Activated naive CD8-positive, alpha-beta T cell treated with anti-CD3 and anti-CD28 coated beads, Interleukin-2, amount 50 U/mL, for 24 hours (primary cell): ENCODE data around the gene ABLIM1.
A peak's percentile ranks its signal among the peaks of the same experiment; 100 is the strongest.

Experiments
- ATAC-seq: fragments of 150-1000 bp; cut with Tn5 transposase; one replicate; pipeline ENCODE4 v1.10.0; 2021
- DNase-seq: peaks from one replicate; pipeline ENCODE4 v3.0.0; 2021
- H3K27ac Mint-ChIP-seq: one replicate; pipeline ENCODE4 v1.8.0; 2021; ENCODE audit warnings: mild to moderate bottlenecking, mixed read lengths
- H3K27me3 Mint-ChIP-seq: one replicate; pipeline ENCODE4 v1.8.0; 2021; ENCODE audit warnings: mixed read lengths
- H3K36me3 Mint-ChIP-seq: one replicate; pipeline ENCODE4 v1.8.0; 2021; ENCODE audit warnings: low read depth, mixed read lengths
- H3K4me1 Mint-ChIP-seq: one replicate; pipeline ENCODE4 v1.8.0; 2021; ENCODE audit warnings: mixed read lengths
- H3K4me3 Mint-ChIP-seq: one replicate; pipeline ENCODE4 v1.8.0; 2021; ENCODE audit warnings: mild to moderate bottlenecking, moderate library complexity, mixed read lengths
- H3K9me3 Mint-ChIP-seq: one replicate; pipeline ENCODE4 v1.8.0; 2021; ENCODE audit warnings: mixed read lengths

ABLIM1 gene

DNA sequence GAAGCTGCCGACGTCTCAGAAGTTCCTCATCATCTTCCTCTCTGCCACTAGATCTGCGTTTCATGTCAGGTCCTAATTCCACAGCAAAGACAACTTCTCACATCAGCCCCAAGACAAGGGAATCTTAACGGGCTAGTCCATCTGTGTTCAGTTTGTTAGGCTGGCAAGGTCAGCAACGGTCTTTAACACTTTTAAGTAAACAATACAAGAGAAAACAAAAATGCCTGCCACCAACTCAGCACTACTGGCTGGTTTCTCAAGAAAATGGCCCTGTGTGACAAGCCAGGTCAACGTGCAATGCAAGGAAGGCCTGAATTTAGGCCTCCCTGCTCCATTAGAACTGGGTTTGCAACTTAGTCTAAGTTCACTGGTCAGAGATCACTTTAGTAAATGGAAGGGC, 212.7 kb downstream of the ABLIM1 start:
- ATAC-seq (no peak), DNase-seq (no peak)
- Mint-ChIP-seq H3K4me1 (no peaks in the 10 kb centered on the region), H3K27me3 (no peaks in the 10 kb centered on the region), H3K9me3 (no peaks in the 10 kb centered on the region), H3K36me3 (peaks cover 23% of the 10 kb centered on the region), H3K27ac (no peak overlapping the region), H3K4me3 (no peak overlapping the region)

DNA sequence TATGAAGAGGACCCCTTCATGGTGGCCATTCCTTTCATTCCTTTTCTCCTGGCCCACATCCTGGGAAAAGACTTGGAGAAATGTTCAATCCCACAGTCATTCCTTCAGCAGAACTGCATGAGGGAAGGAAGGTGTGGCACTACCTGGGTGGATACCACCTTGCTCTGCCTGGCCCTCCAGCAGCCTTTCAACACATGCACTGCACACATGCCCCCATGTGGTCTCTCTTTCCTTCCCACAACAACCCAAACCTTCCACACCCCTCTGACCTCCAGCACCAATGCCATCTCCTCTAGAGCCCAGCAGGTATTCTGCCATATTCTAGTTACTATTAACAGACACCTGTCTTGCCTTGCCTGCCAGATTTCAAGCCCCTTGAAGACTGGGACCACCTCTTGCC, 213.3 kb downstream of the ABLIM1 start:
- Mint-ChIP-seq H3K4me3 (no peak overlapping the region), H3K27ac (no peak overlapping the region)

DNA sequence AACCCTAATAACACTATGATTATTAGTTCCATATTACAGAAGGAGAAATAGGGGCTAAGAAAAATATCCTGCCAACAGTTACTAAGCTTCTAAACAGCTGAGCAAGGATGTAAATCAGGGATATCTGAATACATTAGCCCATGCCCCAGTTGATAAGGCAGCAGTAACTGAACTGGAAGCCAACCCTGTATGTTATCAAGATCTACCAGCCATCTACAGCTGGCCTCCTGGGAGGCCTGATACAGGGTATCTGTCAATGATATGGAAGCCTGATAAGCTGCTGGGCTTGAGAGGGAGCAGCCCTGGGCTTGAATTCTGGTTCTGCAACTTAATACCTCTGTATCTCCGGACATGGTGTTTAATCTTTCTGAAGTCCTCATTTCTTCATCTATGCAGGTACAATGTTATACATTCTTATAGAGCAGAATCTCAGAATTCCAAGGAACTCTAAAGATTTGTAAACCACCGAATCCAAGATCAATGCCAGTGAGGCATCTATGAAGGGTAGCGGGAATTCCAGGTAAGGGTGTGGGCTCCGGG, 215.9 kb downstream of the ABLIM1 start:
- Mint-ChIP-seq H3K27me3 (no peaks in the 10 kb centered on the region), H3K9me3 (no peaks in the 10 kb centered on the region), H3K27ac (no peak overlapping the region), H3K36me3 (peaks cover 39% of the 10 kb centered on the region), H3K4me3 (no peak overlapping the region), H3K4me1 (no peaks in the 10 kb centered on the region)
- no peak for DNase-seq
- ATAC-seq, result no peak

More for the DNA sequence above, 213.3 kb downstream of the ABLIM1 start:
- Mint-ChIP-seq H3K4me1 (no peaks in the 10 kb centered on the region), H3K36me3 (peaks cover 25% of the 10 kb centered on the region), H3K9me3 (no peaks in the 10 kb centered on the region), H3K27me3 (no peaks in the 10 kb centered on the region)
- ATAC-seq, result no peak
- no peak for DNase-seq

DNA sequence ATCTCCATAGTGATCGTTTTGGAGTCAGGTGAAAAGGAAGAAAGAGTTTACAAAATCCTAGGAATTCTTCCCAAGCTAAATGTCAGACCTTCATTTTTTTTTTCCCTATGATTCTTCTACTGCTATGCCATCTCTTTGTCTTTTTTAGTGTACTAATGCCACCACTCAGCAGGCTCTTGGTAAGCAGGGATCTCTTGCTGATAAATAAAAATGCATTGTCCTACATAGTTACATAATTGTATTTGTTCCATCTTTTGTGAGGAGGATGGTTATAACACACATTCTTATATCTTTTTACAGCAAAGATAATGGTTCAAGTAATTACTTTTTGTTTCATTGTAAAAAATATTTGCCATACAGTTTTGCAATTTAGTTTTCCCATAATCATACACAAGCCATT, 217.0 kb downstream of the ABLIM1 start:
- no peak overlapping the region for H3K27ac Mint-ChIP-seq
- no peak for ATAC-seq

DNA sequence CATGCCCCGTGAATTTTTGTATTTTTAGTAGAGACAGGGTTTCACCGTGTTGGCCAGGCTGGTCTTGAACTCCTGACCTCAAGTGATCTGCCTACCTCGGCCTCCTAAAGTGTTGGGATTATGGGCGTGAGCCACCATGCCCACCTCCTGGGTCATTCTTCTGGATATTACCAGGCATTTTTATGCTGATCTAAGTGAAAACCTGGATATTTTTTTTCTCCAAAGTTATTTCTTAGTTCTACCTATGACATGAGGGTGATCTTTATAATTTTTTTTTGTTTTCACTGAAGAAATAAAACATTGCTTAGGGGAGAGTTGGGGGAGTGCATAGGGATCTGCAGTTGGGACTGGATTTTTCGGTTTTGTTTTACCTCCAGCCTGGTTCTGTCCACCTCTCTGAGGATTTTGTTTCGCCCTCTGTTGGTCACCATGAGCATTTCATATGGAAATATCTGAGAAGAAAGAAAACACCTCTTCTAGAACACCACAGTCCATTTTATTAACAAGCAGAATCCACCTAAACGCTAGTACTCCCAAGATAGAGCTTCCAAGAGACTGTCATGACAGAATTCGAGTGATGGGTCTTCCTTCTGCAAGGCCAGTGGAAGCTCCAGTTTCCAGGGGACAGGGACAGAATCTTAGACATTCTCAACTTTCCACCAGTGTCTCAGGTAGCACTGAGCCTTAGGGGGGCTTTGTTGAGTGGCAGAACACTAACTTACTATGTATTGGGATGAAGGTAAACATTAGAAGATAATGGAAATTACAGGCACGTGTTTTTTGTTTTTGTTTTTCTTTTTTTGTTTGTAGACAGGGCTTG, 220.4 kb downstream of the ABLIM1 start:
- H3K9me3 Mint-ChIP-seq, result no peaks in the 10 kb centered on the region
- H3K27ac Mint-ChIP-seq, result no peak overlapping the region
- peaks cover 49% of the 10 kb centered on the region for H3K36me3 Mint-ChIP-seq
- DNase-seq (no peak), ATAC-seq (no peak)
- no peaks in the 10 kb centered on the region for H3K27me3 Mint-ChIP-seq
- H3K4me3 Mint-ChIP-seq, result no peak overlapping the region
- H3K4me1 Mint-ChIP-seq, result no peaks in the 10 kb centered on the region

More for the DNA sequence above, 217.0 kb downstream of the ABLIM1 start:
- Mint-ChIP-seq H3K36me3 (peaks cover 41% of the 10 kb centered on the region), H3K27me3 (no peaks in the 10 kb centered on the region), H3K9me3 (no peaks in the 10 kb centered on the region), H3K4me3 (no peak overlapping the region), H3K4me1 (no peaks in the 10 kb centered on the region)
- DNase-seq, result no peak

DNA sequence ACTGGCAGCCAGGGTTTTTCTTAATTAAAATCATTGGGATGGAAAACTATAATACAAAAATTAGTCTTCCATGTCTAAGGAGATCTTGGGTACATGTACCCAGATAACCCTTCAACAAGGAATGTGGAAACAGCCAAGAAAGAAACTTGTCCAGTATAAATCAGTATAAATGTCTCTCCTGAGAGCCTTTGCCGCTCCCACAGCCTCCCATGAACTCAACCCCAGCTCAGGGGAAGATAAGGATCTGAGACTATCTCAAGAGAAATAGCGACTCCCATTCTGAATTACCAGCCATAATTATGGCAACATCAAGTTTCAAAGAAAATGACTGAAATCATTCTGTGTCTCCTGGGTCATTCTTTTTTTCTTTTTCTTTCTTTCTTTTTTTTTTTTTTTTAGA, 221.1 kb downstream of the ABLIM1 start:
- no peak for DNase-seq
- H3K4me3 Mint-ChIP-seq, result no peak overlapping the region
- peaks cover 47% of the 10 kb centered on the region for H3K36me3 Mint-ChIP-seq
- no peak for ATAC-seq
- no peaks in the 10 kb centered on the region for H3K9me3 Mint-ChIP-seq
- no peaks in the 10 kb centered on the region for H3K27me3 Mint-ChIP-seq
- no peaks in the 10 kb centered on the region for H3K4me1 Mint-ChIP-seq
- H3K27ac Mint-ChIP-seq, result no peak overlapping the region

DNA sequence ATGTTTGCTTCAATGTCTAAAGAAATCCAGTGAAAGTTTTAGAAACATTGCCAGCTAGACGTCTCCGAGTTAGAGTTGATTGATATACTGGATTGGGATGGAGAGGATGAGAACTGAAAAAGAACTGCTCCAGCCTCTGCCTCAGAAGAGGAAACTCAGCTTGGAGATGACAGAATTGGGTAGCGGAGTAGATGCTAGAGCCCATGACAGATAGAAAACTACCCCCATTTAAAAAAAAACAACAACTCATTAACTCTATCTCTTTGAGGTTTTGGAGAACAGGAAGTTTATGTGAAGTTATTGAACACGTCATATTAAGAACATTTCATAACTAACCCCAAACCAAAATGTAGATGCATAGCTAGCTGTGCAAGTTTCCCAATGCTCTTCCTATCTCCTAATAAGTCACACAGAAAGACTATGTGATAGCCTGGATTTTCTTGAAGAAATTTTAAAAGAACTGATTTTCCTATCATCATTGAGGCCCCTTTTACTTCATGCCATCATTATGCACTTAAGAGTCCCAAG, 225.4 kb downstream of the ABLIM1 start:
- no peaks in the 10 kb centered on the region for H3K9me3 Mint-ChIP-seq
- H3K4me3 Mint-ChIP-seq, result no peak overlapping the region
- no peak for DNase-seq
- no peak overlapping the region for H3K27ac Mint-ChIP-seq
- no peak for ATAC-seq
- no peaks in the 10 kb centered on the region for H3K4me1 Mint-ChIP-seq
- H3K36me3 Mint-ChIP-seq, result peaks cover 21% of the 10 kb centered on the region
- no peaks in the 10 kb centered on the region for H3K27me3 Mint-ChIP-seq

DNA sequence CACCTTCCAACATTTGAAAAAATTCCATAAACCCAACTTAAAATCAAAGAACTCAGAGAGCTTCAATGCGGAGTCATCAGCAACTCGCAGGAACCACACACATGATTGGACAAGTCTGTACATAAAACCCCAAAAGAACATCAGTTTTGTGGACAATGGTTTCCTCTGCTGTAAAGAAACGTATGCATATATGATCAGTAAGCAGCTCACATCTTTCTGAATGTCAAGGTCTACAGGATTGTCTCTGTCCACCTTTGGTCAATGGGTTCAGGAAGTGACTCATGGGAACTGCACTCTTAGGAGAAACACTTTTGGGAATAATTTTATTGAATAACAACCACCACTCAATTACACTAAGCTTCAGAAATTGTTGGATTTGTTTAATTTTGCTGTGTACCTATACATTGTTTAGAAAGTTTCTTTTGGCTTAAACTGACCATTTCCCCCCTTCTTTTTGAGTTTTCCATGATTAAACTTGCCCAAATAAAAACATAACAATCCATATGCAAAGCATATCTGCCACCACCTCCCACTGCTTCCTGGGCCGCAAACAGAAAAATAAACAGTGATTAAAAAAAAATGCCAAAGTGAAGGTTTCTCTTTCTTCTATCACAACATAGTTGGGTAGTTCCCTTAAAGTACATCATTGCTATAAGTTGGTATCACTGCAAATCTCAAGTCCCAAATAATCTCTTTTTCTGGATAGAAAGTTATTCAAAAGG, 226.5 kb downstream of the ABLIM1 start:
- Mint-ChIP-seq H3K4me1 (no peaks in the 10 kb centered on the region), H3K36me3 (peaks cover 18% of the 10 kb centered on the region), H3K9me3 (no peaks in the 10 kb centered on the region), H3K27me3 (no peaks in the 10 kb centered on the region), H3K4me3 (no peak overlapping the region), H3K27ac (no peak overlapping the region)
- no peak for ATAC-seq
- DNase-seq, result no peak

DNA sequence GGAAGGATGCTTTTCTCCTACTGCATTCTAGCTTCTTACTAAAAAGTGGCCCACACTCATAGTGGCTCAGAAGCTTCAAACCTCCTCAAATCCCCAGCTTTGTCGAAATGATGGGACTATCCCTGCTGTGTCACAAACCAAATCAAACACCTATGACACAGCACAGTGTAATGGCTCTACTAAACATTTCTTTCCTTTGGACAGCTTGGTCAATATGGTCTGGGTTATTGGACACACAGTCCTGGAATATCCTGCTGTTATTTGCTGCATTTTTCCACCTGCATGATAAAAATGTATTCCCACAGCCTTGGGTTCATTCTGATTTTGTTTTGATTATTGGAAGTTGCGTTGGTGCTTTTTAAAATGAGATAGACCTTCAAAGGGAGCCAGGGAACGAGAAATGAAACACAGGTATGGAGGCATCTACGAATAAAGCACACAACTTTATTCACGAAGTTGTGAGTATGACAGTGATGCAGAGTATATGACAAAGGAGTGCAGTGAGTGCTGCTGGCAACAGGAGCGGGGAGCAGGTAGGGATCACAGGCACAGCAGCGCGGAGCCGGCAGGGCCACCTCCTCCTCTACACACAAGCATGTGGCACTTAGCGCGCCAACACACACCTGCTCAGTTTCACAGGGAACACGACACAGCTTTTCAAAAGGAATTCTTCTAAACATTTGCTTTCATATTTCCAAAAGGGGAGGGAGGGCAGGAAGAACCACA, 227.2 kb downstream of the ABLIM1 start:
- Mint-ChIP-seq H3K36me3 (peaks cover 15% of the 10 kb centered on the region), H3K27ac (no peak overlapping the region)

DNA sequence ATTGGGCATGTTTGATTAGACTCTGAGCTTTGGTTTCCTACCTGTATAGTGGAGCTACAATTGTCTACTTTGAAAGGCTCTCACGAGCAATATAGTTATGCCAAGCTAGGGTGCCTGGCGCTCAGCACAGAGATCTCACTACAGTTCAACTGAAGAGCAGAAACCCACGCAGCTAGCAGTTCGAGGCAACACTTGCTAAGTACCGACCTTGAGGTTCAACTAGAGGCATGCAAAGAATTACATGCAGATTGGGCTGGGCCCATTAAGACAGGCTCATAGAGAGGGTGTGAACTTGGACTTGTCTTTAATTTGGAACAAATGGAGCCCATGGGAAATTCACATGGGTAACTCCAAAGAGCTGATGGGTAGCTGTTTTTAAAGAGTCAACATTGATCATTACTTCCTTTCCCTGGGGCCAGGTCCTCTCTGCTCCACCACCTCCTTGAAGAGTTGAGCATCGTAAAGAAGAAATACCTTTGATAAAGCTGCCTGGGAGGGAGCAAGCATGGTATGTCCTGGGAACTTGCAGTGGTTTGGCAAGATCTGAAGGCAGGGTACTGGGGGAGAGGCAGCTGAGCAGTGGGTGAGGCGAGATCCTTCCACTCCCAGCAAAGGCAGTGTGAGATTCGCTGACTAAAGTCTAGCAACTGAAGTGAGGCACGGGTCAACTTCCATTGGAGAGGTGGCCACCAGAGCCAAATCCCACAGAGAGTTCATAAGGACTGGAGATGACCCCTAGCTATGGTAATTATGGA, 228.3 kb downstream of the ABLIM1 start:
- peak overlapping the region; percentile 1 for H3K27ac Mint-ChIP-seq
- H3K27me3 Mint-ChIP-seq, result no peaks in the 10 kb centered on the region
- peaks cover 11% of the 10 kb centered on the region for H3K36me3 Mint-ChIP-seq

More for the DNA sequence above, 227.2 kb downstream of the ABLIM1 start:
- Mint-ChIP-seq H3K9me3 (no peaks in the 10 kb centered on the region), H3K27me3 (no peaks in the 10 kb centered on the region), H3K4me3 (no peak overlapping the region), H3K4me1 (no peaks in the 10 kb centered on the region)
- DNase-seq, result no peak
- ATAC-seq, result no peak

DNA sequence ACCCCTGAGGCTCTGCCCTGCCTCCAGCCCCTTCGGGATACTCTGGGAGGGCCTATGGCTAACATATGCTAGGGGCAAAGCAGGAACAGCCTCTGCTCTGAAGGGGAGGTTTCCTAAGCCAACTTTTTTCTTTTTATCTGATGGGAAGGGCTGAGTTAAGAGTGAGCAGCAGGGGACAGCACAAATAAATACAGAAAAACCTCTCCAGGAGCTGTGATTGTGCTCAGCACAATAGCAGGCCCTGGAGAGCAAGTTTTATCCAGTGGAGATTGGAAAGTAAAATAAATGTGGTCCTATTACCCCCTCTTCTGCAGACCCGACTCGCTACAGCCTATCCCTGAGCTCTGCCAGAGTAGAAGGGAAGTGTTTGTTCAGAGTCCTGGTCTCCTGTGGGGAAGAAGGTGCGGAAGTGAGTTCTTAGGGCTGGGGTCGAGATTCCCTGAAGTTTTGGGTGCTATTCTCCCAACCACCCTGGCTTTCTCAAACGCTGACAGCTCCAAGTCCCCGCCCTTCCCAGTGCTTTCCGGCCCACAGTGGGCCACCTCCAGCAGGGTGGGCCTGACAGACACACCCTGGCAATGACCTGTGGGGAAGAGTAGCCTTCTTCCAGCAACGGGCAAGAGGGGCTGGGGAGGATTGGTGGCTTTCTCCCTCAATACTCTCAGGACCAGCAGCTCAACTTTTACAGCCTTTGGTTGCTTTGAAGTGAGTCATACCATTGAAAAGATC, 230.8 kb downstream of the ABLIM1 start:
- ATAC-seq, result no peak
- no peak overlapping the region for H3K27ac Mint-ChIP-seq
- no peaks in the 10 kb centered on the region for H3K27me3 Mint-ChIP-seq
- DNase-seq, result no peak
- no peaks in the 10 kb centered on the region for H3K4me1 Mint-ChIP-seq
- no peaks in the 10 kb centered on the region for H3K9me3 Mint-ChIP-seq
- H3K36me3 Mint-ChIP-seq, result peaks cover 6% of the 10 kb centered on the region
- H3K4me3 Mint-ChIP-seq, result no peak overlapping the region

More for the DNA sequence above, 228.3 kb downstream of the ABLIM1 start:
- Mint-ChIP-seq H3K4me3 (no peak overlapping the region), H3K9me3 (no peaks in the 10 kb centered on the region), H3K4me1 (no peaks in the 10 kb centered on the region)
- ATAC-seq (no peak), DNase-seq (no peak)

DNA sequence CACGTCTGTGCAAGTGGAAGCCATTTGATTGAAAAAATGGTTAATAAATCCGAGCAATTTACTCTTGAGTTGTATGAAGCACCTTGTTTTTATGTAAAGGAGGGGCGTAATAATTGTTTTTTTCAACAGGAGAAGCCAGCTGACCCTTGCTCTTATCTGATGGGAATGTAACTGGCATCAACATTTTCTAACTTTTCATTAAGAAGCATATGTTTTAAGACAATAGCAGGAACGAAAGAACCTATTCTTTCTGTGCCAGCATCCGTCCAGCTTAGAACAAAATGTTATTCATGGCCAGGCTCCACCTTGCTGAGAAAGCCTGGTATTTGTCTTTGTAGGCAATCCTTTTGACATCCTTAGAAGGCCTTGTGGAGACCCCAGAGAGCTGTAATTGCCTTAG, 231.6 kb downstream of the ABLIM1 start:
- peaks cover 6% of the 10 kb centered on the region for H3K36me3 Mint-ChIP-seq

DNA sequence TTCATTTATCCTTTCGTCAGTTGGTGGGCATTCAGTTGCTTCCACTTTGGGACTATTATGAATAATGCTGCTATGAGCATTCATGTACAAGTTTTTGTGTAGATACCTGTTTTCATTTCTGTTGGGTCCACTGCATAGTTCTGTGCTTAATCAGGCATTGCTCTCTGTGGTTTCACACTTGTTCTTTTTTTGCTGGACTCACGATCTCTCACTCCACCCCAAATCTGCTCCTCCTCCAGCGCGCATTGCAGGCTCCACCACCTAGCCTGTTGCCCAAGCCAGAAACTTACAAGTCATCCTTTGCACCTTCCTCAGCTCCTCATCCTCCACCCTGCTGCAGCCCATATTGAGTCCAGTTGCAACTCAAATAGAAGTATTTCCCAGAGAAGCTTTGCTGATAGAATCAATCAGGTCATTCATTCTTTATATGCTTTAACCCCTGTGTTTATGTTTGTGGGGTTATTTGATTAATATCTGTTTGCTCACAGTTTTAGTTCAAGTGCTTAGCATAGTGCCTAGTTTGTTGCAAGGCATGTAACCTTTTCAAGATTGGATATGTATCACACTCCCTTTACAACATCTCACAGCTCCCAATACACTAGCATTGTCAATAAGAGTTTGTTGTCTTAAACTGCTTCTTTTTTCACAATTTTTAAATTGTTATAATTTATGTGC, 237.1 kb downstream of the ABLIM1 start:
- Mint-ChIP-seq H3K9me3 (no peaks in the 10 kb centered on the region), H3K36me3 (no peaks in the 10 kb centered on the region), H3K4me1 (peaks cover 3% of the 10 kb centered on the region), H3K27me3 (peaks cover 15% of the 10 kb centered on the region), H3K4me3 (no peak overlapping the region), H3K27ac (no peak overlapping the region)
- DNase-seq (no peak), ATAC-seq (no peak)

More for the DNA sequence above, 231.6 kb downstream of the ABLIM1 start:
- DNase-seq, result no peak
- Mint-ChIP-seq H3K4me3 (no peak overlapping the region), H3K4me1 (no peaks in the 10 kb centered on the region), H3K27ac (no peak overlapping the region), H3K9me3 (no peaks in the 10 kb centered on the region), H3K27me3 (no peaks in the 10 kb centered on the region)
- no peak for ATAC-seq
